TTC549 (cell line): ENCODE data around the gene METTL6.
"Not testable (repeated sequence)": the region's sequence is repeated elsewhere in the genome, so short reads cannot be mapped to it uniquely, and the experiment has no call there.

Experiments used
- FAIRE-seq: peaks from 2 replicates; lab custom pipeline; 2012; peaks lifted over from hg19 to GRCh38; lab: Jason Lieb, UNC

Gene METTL6

GRCh38 chr3:15403495-15403894 lies 23.8 kb downstream of the METTL6 start:
- FAIRE-seq = no peak

GRCh38 chr3:15401936-15402335 lies 25.4 kb downstream of the METTL6 start:
- FAIRE-seq = no peak

GRCh38 chr3:15399970-15400369 lies 27.4 kb downstream of the METTL6 start:
- FAIRE-seq = no peak

GRCh38 chr3:15398731-15399133 lies 28.6 kb downstream of the METTL6 start:
- FAIRE-seq = not testable (repeated sequence)

GRCh38 chr3:15393252-15393651 lies 34.1 kb downstream of the METTL6 start:
- FAIRE-seq = not testable (repeated sequence)

- no peak for FAIRE-seq
Observed at GRCh38 chr3:15391007-15391406, 36.3 kb downstream of the METTL6 start.

DNA sequence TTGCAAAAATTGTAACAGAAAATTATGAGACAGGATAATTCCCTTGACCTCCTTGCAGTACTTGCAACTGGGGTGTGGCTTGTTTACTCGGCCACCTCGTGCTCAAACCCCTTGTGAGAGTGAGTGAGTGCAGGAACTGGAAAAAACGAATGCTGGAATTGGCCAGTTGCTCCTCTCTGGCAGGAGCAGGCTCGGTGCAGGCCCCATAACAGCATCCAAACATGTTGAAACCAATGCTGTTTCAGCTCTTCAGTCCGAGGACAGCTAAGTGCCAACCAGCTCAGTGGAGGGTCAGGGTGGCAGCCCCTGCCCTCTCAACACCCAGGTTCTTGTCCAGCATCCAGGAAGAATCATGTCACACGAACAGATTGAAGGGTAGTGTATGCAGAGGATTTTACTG lies 36.9 kb downstream of the METTL6 start:
- FAIRE-seq = no peak

DNA sequence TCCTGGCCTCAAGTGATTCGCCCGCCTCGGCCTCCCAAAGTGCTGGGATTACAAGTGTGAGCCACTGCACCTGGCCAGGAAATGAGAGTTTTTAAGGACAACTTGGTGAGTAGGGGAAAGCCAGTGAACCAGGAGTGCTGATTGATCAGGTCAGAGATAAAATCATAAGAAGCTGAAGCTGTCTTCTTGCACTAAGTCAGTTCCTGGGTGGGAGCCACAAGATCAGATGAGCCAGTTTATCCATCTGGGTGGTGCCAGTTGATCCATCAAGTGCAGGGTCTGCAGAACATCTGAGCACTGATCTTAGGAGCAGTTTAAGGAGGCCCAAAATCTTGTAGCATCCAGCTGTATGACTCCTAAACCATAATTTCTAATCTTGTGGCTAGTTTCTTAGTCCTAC lies 39.0 kb downstream of the METTL6 start:
- not testable (repeated sequence) for FAIRE-seq

DNA sequence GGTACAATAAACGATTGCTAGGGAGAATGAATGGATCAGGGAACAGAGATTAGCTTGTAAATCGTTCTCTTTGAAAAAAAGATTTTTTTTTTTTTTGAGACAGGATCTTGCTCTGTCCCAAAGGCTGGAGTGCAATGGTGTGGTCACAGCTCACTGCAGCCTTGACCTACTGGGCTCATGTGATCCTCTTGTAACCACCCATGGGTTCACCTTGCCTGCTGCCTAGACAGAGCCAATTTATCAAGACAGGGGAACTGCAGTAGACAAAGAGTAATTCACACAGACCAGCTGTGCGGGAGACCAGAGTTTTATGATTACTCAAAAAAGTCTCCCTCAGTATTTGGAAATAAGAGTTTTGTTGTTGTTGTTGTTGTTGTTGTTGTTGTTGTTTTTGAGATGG lies 39.6 kb downstream of the METTL6 start:
- FAIRE-seq = no peak

DNA sequence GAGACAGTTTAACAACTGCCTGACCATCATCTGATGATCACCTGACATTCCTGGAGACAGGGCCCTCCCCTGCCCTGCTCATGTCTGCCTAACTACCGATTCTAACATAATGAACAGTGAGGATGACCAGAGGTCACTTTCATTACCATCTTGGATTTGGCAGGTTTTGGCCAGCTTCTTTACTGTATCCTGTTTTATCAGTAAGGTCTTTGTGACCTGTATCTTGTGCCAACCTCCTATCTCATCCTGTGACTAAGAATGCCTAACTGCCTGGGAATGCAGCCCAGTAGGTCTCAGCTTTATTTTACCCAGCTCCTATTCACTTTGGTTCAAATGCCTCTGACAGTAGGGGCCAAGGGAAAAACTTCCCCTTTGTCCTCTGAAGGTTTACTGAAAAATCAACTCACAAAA lies 40.2 kb downstream of the METTL6 start:
- no peak for FAIRE-seq

GRCh38 chr3:15386654-15386955 lies 40.7 kb downstream of the METTL6 start:
- not testable (repeated sequence) for FAIRE-seq

DNA sequence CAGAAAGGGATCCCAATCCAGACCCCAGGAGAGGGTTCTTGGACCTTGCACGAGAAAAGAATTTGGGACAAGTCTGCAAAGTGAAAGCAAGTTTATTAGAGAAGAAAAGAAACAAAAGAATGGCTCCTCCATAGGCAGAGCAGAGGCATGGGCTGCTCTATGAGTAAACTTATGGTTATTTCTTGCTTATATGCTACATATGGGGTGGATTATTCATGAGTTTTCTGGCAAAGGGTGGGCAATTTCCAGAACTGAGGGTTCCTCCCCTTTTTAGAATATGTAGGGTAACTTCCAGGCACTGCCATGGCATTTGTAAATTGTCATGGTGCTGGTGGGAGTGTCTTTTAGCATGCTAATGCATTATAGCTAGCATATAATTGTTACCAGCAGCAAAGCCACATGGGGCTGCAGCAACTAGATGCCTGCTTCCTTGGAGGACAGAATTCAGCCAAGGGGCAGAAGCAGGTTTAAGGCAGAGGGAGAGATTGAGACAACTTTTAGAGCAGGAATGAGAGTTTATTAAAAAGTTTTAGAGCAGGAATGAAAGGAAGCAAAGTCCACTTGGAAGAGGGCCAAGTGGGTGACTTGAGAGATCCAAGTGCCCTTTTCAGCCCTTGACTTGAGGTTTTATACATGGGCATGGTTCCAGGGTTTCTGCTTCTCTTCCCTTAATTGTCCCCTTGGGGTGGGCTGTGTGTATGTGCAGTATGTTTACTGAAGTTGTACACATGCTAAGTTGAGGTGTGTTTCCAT lies 41.3 kb downstream of the METTL6 start:
- no peak for FAIRE-seq

GRCh38 chr3:15385238-15385695 lies 42.1 kb downstream of the METTL6 start:
- FAIRE-seq = not testable (repeated sequence)

DNA sequence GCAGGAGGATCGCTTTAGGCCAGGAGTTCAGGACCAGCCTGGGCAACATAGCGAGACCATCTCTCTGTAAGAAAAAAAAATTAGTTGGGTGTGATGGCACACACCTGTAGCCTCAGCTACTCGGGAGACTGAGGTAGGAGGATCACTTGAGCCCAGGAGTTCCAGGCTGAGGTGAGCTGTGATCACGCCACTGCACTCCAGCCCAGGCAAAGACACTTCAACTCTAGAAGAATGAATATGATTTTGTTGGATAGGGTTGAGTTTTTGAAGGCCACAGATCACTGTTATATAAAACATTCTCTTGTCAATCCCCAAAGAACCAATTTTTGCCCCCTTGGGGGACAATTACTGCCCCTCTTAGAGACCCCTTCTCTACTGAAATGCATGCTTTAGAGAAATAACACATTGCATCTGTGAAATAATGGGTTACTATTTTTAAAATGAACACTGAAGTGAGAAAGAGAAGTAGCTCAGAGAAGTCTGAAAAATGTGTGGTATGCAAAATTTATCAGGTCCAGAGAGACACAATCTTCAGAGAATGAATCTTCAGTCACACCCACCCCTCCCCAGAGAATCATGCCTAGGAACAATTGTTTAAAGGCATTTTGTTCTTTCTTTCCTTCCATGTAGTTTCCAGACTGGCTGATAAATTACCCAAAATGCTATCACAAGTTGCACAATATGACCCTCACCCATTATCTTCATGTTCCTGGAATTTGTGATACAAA lies 42.7 kb downstream of the METTL6 start:
- FAIRE-seq = no peak

DNA sequence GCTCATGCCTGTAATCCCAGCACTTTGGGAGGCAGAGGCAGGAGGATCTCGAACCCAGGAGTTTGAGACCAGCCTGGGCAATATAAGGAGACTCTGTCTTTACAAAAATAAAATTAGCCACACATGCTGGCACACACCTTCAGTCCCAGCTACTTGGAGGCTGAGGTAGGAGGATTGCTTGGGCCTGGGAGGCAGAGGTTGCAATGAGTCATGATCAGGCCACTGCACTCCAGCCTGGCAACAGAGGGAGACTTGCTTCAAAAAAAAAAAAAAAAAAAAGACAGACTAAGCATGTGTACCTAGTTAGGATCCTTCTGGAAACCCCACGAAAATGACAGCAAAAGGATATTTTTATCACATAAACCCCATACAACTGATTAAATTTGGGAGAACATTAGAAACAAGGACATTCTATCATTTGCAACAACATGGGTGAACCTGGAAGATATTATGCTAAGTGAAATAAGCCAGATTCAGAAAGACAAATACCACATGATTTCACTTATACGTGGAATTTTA lies 44.9 kb downstream of the METTL6 start:
- no peak for FAIRE-seq

DNA sequence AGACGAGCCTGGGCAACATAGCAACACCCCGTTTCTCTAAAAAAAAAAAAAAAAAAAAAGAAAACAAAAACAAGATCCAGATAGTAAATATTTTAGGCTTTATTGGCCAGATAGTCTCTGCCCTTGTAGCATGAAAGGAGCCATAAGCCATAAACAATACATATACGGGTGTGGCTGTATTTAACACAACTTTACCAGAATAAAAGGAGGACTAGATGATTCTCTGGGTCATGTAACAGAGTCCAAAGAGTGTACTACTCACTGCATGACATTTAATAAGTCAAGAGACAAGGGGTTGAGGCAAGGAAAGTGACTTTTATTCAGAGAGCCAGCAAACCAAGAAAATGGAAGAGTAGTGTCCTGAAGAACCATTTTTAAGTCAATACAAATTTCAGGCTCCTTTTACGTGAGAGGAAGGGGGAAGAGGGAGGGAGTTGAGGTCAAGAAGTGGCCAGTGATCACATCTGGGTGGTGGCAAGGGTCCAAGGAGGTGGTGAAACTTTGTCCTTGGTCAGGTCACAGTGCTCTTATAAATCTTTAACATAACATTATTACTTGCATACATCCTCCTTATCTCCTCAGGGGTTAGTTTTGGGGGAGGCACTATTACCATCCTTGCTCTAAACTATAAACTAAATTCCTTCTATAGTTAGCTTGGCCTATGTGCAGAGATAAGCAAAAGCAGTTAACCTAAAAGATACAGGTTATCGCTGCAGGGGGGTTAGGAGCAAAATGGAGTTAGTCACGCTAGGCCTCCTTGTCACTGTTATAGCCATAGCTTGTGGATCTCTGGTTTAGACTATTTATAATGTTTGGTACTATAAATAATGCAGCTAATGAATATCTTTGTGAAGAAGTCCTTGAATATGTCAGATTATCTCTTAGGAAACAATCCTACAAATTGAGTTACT lies 46.1 kb downstream of the METTL6 start:
- no peak for FAIRE-seq

DNA sequence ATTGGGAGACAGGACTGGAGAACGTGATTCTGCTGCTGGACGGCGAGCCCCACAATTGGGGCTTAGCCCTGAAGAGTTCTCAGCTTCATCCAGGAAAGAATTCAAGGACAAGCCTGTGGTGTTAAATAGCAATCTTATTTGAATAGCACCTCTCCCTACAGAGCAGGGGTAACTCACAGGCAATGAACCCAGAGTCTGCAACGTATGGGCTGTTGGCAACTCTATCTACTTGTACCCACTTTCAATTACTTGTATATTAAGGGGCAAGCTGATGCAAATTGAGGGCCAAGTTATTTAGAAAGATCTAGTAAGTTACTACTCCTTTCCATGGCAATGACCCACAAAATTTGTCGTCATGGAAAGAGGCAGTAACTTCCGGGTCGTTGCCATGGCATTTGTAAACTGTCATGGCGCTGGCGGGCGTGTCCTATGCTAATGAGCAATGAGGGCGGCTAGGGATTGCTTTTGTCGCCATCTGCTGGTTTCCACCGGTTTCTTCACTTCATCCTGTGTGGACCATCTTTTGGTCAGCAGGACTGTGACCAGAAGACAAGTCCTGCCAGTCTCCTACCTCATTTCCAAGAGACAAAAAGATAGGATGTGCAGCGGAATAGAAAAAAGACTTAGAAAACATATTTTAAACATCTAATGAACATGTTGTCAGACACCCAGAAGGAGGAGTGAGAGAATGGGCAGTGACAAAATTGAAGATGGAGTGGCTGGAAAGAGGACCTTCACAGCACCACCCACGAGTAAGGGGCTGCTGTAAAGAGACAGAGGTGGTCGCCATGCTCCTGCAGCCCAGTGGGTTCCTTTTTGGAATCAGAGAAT lies 49.2 kb downstream of the METTL6 start:
- FAIRE-seq = peak; percentile 82

DNA sequence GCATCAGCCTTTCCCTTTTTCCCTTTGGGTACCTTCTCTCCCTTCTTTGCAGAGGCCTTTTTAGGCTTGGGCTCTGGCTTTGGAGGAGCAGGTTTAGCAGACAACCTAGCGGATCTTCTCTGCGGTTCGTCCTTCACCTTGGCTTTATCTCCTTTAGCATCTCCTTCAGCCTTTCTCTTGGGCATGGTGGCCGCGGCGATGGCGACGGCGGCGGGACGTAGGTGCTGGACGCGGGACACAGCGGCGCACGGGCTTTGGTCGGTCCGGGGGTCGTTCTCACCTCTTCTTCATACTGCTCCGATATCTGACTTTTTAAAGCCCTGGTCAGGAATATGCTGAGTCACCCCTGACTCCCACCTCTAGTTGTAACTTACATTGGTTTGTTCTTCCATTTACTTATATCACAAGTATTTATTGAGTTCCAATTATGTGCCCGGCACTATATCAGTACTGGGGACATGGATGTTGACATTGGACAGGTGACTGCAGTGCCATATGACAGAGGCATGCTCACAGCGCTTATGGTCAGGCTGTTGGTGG lies 51.8 kb downstream of the METTL6 start:
- no peak for FAIRE-seq

- FAIRE-seq = no peak
Observed at GRCh38 chr3:15372918-15373317, 54.4 kb downstream of the METTL6 start.

DNA sequence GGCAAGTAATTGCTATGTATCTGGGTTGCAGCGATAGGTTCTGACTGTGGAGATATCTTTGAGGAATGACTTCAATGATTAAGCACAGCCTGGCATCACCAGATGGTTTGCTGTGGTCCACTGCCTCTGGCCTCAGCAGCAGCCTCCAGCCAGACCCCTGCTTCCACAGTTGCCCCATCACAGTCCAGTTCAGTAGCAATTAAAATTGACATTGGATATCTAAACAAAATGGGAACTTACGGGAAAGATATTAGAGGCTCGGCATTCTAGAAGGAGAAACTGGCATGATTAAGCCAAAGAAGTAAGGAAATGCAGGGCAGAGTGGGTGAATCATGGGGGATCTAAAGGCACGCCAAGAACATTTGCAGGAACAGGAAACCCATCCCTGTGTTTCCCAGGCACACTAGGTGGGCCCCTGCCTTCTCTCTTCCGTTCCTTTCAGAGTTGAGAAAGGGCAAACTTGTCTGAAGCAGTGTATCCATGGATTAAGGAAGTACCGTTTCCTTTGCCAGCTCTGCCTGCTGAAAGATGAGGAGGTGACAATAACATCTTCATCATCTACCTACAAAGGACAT lies 58.7 kb downstream of the METTL6 start:
- FAIRE-seq = no peak

GRCh38 chr3:15367059-15367458 lies 60.3 kb downstream of the METTL6 start:
- FAIRE-seq = no peak
